Stimulated activated CD4-positive, alpha-beta T cell treated with anti-CD3 and anti-CD28 coated beads, Interleukin-1b, Interleukin-23, amount 100 ng/mL, for 24 hours (primary cell): ENCODE measurements around the gene KPNA3.
"Not testable (repeated sequence)": the region's sequence is repeated elsewhere in the genome, so short reads cannot be mapped to it uniquely, and the experiment has no call there.

Experiments
- DNase-seq, 4 experiments: peaks; one replicate each; pipeline ENCODE4 v3.0.0-alpha.2; 2020; ENCODE audit warnings: low read depth in 4 of 4, low spot score in 1 of 4

The KPNA3 gene

GRCh38 chr13:49810567-49811526 lies 18.4 kb upstream of the KPNA3 start:
- DNase-seq: no peak

- DNase-seq: no peak
Observed at GRCh38 chr13:49807681-49808080, 15.2 kb upstream of the KPNA3 start.

GRCh38 chr13:49806126-49806536 lies 13.6 kb upstream of the KPNA3 start:
- DNase-seq: no peak

- not testable (repeated sequence) for DNase-seq
Observed at GRCh38 chr13:49803047-49803446, 10.6 kb upstream of the KPNA3 start.

- DNase-seq: no peak
Observed at GRCh38 chr13:49802426-49802825, 9.9 kb upstream of the KPNA3 start.

DNA sequence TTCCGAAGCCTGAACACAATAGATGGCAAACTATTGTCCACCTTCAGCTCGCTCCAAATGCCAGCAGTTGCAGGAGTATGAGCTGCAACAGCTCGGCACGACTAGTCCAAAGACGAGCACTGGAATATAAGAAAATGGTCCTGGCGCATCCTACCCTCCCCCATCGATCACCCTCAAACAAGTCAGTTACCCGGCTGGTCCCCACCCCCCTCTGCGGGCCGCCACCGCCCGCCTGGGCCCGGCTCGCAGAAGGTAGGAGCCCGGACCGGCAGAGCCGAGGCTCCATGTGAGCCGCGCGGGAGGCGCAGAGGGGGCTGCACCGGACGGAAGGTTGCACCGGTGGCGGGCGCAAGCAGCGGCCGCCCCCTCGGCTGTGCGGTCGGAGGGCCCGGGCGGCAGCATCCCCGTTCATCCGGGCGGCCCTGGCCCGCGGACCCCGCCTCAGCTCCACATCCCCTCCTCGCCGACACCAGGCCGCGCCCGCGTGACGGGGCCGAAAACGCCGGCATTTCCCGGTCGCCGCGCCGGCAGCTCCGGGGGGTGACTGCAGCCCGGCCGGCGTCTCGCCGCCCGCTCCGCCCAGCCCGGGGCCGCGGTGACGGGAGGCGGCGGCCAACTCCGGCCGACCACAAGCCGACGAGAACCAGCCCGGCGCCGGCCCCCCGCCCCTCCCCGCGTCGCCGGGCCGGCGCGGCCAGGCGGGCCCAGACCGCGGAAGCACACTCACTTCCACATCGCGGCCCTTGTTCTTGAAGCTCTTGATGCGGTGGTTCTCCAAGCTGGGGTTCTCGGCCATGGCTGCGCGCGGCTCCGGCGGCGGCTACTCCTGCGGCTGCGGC lies 552 bp downstream of the KPNA3 start:
- peak; percentile 12 to 32 (median 22) for DNase-seq

DNA sequence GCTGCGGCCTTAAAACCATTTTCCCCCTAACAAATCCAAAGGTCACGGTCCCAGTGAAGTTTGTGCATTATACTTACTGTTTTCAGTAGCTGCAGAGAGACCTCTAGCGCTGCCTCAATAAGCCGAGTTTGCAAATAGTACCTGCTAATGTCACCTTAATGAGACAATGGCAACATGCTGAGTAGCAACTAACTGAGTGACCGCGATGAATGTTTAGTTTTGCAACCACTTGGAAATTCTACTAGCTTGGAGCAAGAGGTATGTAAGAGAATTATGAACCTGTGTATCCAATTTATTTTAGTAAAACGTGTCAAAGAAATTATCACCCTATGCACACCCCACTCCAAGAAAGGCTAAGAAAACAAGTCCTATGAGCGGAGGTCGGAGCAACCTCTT lies 1.2 kb downstream of the KPNA3 start:
- no peak for DNase-seq

DNA sequence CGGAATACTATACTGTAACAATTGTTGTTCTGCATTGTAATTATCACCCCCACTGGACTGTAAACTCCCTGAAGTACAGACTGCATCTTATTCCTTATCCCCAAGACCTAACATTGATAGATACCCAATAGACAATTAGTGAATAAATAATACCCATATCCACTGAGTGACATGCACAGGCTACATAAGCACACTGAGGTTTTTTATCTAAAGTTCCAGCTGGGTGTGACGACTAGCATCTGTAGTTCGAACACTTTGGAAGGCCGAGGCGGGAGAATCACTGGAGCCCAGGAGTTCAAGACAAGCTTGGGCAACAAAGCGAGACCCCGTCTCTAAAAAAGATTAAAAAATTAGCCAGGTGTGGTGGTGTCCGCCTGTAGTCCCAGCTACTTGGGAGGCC lies 2.5 kb downstream of the KPNA3 start:
- DNase-seq: no peak

DNA sequence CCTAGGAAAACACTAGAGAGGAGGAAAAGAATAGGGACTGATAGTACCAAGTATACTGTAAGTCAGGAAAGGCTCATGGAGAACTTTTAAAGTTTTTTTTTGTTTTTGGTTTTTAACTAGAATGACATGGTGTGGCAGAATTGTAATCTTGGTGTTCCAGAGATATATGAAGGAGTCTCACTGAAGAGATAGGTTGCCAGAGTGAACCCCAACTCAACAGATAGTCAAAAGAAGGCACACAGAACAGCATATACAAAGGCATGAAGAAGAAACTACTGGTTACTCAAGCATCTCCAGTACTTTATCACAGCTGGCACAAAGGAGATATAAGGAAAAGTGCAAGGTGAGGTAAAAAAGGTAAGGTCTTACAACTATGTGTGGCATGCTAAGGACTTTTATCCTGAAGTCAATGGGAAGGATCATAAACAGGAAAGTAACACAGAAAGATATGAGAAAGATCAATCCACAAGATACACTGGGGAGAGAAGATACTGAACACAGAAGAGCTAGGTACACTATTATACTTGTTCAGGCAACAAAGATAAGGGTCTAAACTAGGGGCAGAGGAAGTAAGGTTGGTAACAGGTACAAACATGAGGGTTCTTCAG lies 6.0 kb downstream of the KPNA3 start:
- DNase-seq: no peak

DNA sequence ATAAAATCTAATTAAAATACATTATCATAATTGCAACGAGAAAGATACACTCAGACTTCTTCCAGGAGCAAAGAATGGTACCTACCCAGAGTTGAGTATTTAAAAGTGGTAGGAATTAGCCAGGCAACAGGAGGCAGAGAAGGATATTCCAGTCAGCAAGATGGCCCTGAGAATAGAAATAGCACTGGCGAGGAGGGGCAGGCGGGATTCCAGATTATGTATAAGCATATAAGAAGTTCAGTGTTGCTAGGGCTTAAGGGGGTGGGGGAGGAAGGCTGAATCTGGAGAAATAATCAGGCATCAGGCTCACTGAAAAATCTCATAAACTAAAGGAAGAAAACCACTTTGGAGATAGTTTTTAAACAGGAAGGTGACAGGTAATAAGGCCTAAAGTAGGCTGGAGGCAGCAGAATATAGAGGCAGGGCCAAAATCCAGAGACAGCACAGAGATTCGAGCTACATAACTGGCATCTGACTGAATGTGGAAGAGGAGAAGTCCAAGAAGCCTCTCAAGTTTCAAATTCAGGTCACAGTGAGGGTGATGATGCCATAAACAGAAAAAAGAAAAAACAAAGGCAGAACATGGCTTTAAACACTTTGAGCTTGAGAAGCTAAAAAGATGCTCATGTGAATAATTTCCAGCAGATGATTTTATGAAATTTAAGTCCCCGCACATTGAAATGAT lies 7.5 kb downstream of the KPNA3 start:
- no peak for DNase-seq

DNA sequence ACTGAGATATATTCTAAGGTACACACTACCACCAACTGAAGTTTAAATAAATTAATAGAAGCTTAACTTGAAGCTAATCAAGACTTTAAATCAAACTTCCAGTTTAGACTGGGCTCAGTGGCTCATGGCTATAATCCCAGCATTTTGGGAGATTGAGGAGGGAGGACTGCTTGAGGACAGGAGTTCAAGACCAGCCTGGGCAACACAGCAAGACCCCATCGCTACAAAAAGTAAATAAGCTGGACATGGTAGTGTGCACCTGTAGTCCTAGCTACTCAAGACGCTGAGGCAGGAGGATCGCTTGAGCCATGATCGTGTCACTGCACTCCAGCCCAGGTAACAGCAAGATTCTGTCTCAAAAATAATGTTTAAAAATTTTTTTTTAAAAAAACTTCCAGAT lies 8.6 kb downstream of the KPNA3 start:
- no peak for DNase-seq

- no peak for DNase-seq
Observed at GRCh38 chr13:49782784-49783183, 9.7 kb downstream of the KPNA3 start.

- DNase-seq: no peak
Observed at GRCh38 chr13:49781806-49782205, 10.7 kb downstream of the KPNA3 start.

- DNase-seq: no peak
Observed at GRCh38 chr13:49779721-49780120, 12.8 kb downstream of the KPNA3 start.

DNA sequence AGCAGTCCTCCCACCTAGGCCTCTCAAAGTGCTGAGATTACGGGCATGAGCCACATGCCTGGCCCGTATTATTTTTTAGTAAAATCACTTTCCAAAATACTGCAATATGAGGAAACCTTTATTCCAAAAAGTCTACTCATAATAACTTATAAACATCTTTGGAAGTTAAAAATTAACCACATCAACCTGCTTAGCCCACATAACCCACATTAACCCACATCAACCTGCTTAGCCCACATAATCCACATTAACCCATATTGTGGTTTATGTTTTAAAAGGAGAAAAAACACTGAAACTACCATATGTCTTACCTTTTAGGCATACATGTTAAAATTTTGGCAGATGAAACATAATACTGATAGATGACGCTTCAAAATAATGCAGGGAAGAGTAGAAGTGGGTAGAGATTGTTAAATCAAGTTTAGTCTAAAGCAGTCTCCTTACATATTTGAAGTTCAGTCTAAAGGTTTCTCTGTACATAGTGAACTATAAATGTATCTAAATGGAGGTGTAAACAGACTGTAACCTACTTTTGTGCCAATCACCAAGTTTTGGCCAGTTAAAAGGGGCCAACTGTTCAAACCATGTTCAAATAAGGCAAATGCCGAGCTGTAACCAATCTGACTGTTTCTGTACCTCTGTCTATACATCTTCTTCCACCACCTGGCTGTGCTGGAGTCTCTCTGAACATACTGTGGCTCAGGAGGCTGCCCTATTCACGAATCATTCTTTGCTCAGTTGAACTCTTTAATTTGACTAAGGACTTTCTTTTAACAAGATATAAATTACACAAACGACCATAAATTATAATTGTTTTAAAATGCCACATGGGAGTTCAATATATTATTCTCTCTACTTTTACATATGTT lies 14.5 kb downstream of the KPNA3 start:
- DNase-seq: no peak

- DNase-seq: no peak
Observed at GRCh38 chr13:49776871-49777270, 15.6 kb downstream of the KPNA3 start.

DNA sequence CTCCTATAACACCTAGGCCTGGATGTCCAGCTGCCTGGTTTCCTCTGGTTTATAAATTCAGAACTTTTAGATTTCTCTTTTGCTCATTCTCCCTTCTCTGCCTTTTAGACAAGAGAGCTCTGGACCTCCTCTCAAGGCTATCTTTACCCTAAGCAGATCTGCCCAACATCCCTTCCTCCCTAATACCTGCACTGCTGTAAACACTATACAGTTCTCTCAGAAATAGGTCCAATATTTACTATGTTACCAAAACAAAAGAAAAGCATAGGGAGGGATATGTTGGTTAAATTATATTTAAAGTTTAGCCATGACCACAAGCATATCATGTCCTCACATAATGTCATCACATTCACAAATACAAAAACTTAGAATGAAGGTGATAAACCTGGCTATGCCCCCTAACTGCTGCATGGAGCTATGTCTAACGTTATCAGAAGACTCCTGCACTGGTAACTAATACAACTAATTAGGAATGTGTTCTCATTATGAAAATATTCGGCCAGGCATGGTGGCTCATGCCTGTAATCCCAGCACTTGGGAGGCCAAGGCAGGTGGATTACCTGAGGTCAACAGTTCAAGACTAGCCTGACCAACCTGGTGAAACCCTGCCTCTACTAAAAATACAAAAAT lies 18.0 kb downstream of the KPNA3 start:
- no peak for DNase-seq

DNA sequence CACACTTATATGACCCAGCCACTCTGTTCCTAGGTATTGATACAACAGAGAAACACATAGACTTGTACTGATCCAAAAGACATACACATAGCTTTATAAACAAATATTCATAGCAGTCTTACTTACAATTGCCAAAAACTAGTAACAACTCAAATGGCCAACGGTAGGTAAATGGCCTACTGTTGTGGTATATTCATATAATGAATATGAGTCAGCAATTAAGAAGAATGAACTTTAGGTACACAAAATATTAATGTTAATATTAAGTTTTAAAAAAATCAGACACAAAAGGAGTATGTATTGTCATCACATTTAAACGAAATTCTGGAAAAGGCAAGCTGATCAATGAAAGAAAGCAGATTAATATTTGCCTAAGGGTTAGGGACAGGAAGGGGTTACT lies 19.7 kb downstream of the KPNA3 start:
- no peak for DNase-seq

- not testable (repeated sequence) for DNase-seq
Observed at GRCh38 chr13:49761811-49762210, 30.7 kb downstream of the KPNA3 start.

DNA sequence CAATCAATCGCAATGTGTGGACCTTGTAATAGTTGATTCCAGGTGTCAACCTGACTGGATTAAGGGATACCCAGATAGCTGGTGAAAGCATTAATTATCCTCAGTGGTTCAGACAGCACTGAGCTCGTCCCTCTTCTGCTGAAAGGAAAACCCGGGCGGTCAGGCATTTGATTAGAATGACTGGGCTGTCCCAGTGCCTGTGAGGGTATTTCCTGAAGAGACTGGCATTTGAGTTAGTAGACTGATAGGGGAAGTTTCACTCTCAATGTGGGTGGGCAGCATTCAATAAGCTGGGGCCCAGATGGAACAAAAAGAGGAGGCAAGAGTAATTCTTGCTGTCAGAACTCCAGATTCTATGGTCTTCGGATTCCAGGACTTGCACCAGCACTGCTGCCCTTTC lies 31.9 kb downstream of the KPNA3 start:
- no peak for DNase-seq
